ENCODE results near the gene FLT1. TPM values are rescaled to one million over a fixed set of nuclear protein-coding genes. Genes with fewer than 3 reads are reported as not detected.

The FLT1 gene
- total RNA-seq, 1 experiment from 2014 or later = 0.25 TPM

DNA sequence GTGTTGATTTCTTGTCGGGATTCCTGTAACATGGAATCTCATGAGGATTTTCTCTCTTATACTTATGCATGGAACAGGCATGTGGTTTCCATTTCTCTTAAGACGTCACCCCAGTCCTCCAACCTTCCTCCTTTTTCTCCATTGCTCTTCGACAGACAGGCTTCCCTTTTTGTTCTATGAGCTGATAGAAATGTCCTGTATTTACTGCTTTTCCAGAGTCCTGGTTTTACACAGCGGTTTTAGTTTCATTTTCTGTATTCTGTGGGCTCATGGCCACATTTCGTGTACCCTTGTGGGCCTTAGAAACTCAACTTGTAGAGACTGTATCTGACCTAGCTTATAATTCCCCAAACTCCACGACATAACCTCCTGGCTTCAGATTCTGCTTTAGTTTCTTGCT is 243.5 kb downstream of the FLT1 start:
- Histone ChIP-seq H3K4me3 (replicated peaks in 1 of 2; ENCODE audit: low read depth in 1 of 2, low read length in 2 of 2) (no peak overlapping the region), H3K27me3 (ENCODE audit: insufficient read depth, low read length) (no peaks in the 10 kb centered on the region), H3K9ac (ENCODE audit: low read length) (no peak overlapping the region), H3K4me2 (ENCODE audit: low read length) (no peak overlapping the region), H3K4me1 (ENCODE audit: control insufficient read depth in 1 of 2, insufficient read depth in 2 of 2, low read length in 2 of 2) (no peaks in the 10 kb centered on the region), H3K79me2 (ENCODE audit: insufficient read depth, low read length) (no peaks in the 10 kb centered on the region), H2AFZ (ENCODE audit: low read depth, low read length, poor library complexity, severe bottlenecking) (no peak overlapping the region), H3K36me3 (ENCODE audit: control insufficient read depth in 1 of 2, insufficient read depth in 2 of 2, low read length in 2 of 2) (peaks cover 0 to 2% of the 10 kb centered on the region in 2 experiments; a peak in 1 of 4 replicates), H3K9me2 (ENCODE audit: insufficient read depth) (no peaks in the 10 kb centered on the region), H3K27ac (ENCODE audit: low read depth, low read length) (no peak overlapping the region), H4K20me1 (ENCODE audit: insufficient read depth) (no peaks in the 10 kb centered on the region; the same call in 1 of the 2 replicates), H3K9me3 (ENCODE audit: control insufficient read depth in 1 of 2, insufficient read depth in 1 of 2, low read depth in 1 of 2, low read length in 2 of 2) (no peaks in the 10 kb centered on the region)
- POLR2A ChIA-PET = no interaction called here
- DNase-seq (ENCODE audit: low read depth, low spot score) = no peak
- ATAC-seq = no peak
- CTCF ChIA-PET = no interaction called here
- RAD21 ChIA-PET (ENCODE audit: low non-redundant PET in 1 of 2, low total read pairs in 2 of 2, uncharacterized antibody in 2 of 2, unreplicated experiment in 2 of 2) = no interaction called here
- intact Hi-C loops (cut with micrococcal nuclease) = no loop called here
- no peak for TF ChIP-seq JUND (IDR thresholded peaks at IDR 0.05)
- no TSS peak for BruUV-seq (replicated peaks)

DNA sequence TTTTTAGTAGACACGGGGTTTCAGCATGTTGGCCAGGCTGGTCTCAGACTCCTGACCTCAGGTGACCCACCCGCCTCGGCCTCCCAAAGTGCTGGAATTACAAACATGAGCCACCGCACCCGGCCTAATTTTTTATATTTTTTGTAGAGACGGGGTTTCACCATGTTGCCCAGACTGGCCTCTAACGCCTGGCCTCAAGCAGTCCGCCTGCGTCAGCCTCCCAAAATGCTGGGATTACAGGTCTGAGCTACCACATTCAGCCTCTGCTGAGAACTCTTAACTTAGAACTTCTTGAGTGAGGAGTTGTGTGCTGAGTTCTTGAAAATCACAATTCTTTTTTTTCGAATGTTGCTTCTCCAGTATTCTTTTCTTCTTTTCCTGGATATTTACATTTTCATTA is 244.4 kb downstream of the FLT1 start:
- no peaks in the 10 kb centered on the region for H3K36me3 ChIP-seq (ENCODE audit: control insufficient read depth in 1 of 2, insufficient read depth in 2 of 2, low read length in 2 of 2)
- H3K4me3 ChIP-seq (replicated peaks in 1 of 2; ENCODE audit: low read depth in 1 of 2, low read length in 2 of 2) = no peak overlapping the region
- no peaks in the 10 kb centered on the region for H3K27me3 ChIP-seq (ENCODE audit: insufficient read depth, low read length)
- H3K79me2 ChIP-seq (ENCODE audit: insufficient read depth, low read length) = no peaks in the 10 kb centered on the region
- no peaks in the 10 kb centered on the region for H4K20me1 ChIP-seq (ENCODE audit: insufficient read depth)
- H3K9me2 ChIP-seq (ENCODE audit: insufficient read depth) = no peaks in the 10 kb centered on the region
- BruUV-seq (replicated peaks) = no TSS peak
- ChIA-PET RAD21 (ENCODE audit: low non-redundant PET in 1 of 2, low total read pairs in 2 of 2, uncharacterized antibody in 2 of 2, unreplicated experiment in 2 of 2) (no interaction called here), POLR2A (no interaction called here), CTCF (no interaction called here)
- intact Hi-C loops (cut with micrococcal nuclease) = no loop called here
- H3K9ac ChIP-seq (ENCODE audit: low read length) = no peak overlapping the region
- TF ChIP-seq, protein P1, sequence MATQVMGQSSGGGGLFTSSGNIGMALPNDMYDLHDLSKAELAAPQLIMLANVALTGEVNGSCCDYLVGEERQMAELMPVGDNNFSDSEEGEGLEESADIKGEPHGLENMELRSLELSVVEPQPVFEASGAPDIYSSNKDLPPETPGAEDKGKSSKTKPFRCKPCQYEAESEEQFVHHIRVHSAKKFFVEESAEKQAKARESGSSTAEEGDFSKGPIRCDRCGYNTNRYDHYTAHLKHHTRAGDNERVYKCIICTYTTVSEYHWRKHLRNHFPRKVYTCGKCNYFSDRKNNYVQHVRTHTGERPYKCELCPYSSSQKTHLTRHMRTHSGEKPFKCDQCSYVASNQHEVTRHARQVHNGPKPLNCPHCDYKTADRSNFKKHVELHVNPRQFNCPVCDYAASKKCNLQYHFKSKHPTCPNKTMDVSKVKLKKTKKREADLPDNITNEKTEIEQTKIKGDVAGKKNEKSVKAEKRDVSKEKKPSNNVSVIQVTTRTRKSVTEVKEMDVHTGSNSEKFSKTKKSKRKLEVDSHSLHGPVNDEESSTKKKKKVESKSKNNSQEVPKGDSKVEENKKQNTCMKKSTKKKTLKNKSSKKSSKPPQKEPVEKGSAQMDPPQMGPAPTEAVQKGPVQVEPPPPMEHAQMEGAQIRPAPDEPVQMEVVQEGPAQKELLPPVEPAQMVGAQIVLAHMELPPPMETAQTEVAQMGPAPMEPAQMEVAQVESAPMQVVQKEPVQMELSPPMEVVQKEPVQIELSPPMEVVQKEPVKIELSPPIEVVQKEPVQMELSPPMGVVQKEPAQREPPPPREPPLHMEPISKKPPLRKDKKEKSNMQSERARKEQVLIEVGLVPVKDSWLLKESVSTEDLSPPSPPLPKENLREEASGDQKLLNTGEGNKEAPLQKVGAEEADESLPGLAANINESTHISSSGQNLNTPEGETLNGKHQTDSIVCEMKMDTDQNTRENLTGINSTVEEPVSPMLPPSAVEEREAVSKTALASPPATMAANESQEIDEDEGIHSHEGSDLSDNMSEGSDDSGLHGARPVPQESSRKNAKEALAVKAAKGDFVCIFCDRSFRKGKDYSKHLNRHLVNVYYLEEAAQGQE (IDR thresholded peaks at IDR 0.05; ENCODE audit: low read depth) = no peak
- TF ChIP-seq SP1 (IDR thresholded peaks at IDR 0.05; ENCODE audit: low read depth) = no peak
- TF ChIP-seq CEBPB (IDR thresholded peaks at IDR 0.05; ENCODE audit: low read depth) = no peak
- H3K27ac ChIP-seq (ENCODE audit: low read depth, low read length) = no peak overlapping the region
- ATAC-seq (no peak), DNase-seq (ENCODE audit: low read depth, low spot score) (no peak)
- no peaks in the 10 kb centered on the region for H3K9me3 ChIP-seq (ENCODE audit: control insufficient read depth in 1 of 2, insufficient read depth in 1 of 2, low read depth in 1 of 2, low read length in 2 of 2)
- no peak overlapping the region for H2AFZ ChIP-seq (ENCODE audit: low read depth, low read length, poor library complexity, severe bottlenecking)
- H3K4me1 ChIP-seq (ENCODE audit: control insufficient read depth in 1 of 2, insufficient read depth in 2 of 2, low read length in 2 of 2) = no peaks in the 10 kb centered on the region
- no peak overlapping the region for H3K4me2 ChIP-seq (ENCODE audit: low read length)

Other genes starting within 250 kb of the FLT1 start
- gene POMP, start 164.0 kb upstream of the FLT1 start, total RNA-seq (2021; ENCODE audit: unreplicated experiment) = 107 TPM
- 0.93 TPM for gene SLC46A3, start 223.8 kb upstream of the FLT1 start, total RNA-seq (2021; ENCODE audit: unreplicated experiment)